ENCODE measurements around the gene SWSAP1. TPM values are rescaled to one million over a fixed set of nuclear protein-coding genes. Genes with fewer than 3 reads are reported as not detected.

Gene SWSAP1
- polyA plus RNA-seq, 1 of the 3 experiments (the other 2 are of a cell fraction), result 2.8 TPM

DNA sequence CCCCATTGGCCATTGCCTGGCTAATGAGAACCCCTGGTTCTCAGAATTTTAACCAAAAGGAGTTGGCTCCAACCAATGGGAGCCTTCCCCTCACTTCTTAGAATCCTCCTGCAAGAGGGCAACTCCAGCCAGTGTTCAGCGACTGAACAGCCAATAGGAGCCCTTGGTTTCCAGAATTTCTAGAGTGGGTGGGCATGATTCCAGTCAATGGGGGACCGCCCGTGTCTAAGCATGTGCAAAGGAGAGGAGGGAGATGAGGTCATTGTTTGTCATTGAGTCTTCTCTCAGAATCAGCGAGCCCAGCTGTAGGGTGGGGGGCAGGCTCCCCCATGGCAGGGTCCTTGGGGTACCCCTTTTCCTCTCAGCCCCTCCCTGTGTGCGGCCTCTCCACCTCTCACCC, 9.5 kb upstream of the SWSAP1 start:
- TF ChIP-seq TEAD4 (IDR thresholded peaks at IDR 0.05; ENCODE audit: borderline replicate concordance, insufficient read depth) (no peak), CHD2 (IDR thresholded peaks at IDR 0.05; ENCODE audit: low read length, partially characterized antibody) (no peak), SIN3A (IDR thresholded peaks at IDR 0.05; ENCODE audit: borderline replicate concordance, low read depth, low read length) (no peak), FOXJ3 (CRISPR knock-in tag; IDR thresholded peaks at IDR 0.05) (no peak), GABPA (IDR thresholded peaks at IDR 0.05; ENCODE audit: low read depth) (no peak), RAD21 (IDR thresholded peaks at IDR 0.05; ENCODE audit: low read length) (no peak)
- TF ChIP-seq, protein P1, sequence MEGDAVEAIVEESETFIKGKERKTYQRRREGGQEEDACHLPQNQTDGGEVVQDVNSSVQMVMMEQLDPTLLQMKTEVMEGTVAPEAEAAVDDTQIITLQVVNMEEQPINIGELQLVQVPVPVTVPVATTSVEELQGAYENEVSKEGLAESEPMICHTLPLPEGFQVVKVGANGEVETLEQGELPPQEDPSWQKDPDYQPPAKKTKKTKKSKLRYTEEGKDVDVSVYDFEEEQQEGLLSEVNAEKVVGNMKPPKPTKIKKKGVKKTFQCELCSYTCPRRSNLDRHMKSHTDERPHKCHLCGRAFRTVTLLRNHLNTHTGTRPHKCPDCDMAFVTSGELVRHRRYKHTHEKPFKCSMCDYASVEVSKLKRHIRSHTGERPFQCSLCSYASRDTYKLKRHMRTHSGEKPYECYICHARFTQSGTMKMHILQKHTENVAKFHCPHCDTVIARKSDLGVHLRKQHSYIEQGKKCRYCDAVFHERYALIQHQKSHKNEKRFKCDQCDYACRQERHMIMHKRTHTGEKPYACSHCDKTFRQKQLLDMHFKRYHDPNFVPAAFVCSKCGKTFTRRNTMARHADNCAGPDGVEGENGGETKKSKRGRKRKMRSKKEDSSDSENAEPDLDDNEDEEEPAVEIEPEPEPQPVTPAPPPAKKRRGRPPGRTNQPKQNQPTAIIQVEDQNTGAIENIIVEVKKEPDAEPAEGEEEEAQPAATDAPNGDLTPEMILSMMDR (IDR thresholded peaks at IDR 0.05), result no peak
- TF ChIP-seq, protein P2, sequence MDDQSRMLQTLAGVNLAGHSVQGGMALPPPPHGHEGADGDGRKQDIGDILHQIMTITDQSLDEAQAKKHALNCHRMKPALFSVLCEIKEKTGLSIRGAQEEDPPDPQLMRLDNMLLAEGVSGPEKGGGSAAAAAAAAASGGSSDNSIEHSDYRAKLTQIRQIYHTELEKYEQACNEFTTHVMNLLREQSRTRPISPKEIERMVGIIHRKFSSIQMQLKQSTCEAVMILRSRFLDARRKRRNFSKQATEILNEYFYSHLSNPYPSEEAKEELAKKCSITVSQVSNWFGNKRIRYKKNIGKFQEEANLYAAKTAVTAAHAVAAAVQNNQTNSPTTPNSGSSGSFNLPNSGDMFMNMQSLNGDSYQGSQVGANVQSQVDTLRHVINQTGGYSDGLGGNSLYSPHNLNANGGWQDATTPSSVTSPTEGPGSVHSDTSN (IDR thresholded peaks at IDR 0.05), result no peak
- POLR2A ChIA-PET, result no interaction called here
- no peak overlapping the region for H3K9ac ChIP-seq
- H3K27me3 ChIP-seq (ENCODE audit: insufficient read depth), result no peaks in the 10 kb centered on the region
- CTCF ChIA-PET, result interaction anchor here (1.8 kb wide), 1 partner anchor 18 kb away, joined by 4 read pairs; no protein-coding TSS in a partner anchor
- H3K4me3 ChIP-seq (ENCODE audit: low read depth in 2 of 2, low read length in 1 of 2), result no peak overlapping the region
- peaks cover 3% of the 10 kb centered on the region for H3F3A ChIP-seq (replicated peaks; ENCODE audit: insufficient read depth)
- no peak overlapping the region for H3K4me2 ChIP-seq
- no peak overlapping the region for H2AFZ ChIP-seq (ENCODE audit: low read depth)
- no peaks in the 10 kb centered on the region for H3K9me3 ChIP-seq
- no peak for DNase-seq
- no peaks in the 10 kb centered on the region for H3K9me2 ChIP-seq
- no peaks in the 10 kb centered on the region for H3K4me1 ChIP-seq (ENCODE audit: control insufficient read depth in 1 of 2, insufficient read depth in 2 of 2, low read depth in 1 of 2, low read length in 1 of 2)
- no peaks in the 10 kb centered on the region for H4K20me1 ChIP-seq (ENCODE audit: insufficient read depth)
- H3K79me2 ChIP-seq (ENCODE audit: insufficient read depth), result no peaks in the 10 kb centered on the region
- no peak overlapping the region for H3K27ac ChIP-seq (ENCODE audit: low read depth in 2 of 2, low read length in 1 of 2)
- 85% methylated on average over 4 of the region's 5 CpGs for WGBS (ENCODE audit: low lambda C conversion rate)
- peaks cover 0 to 12% of the 10 kb centered on the region in 2 experiments for H3K36me3 ChIP-seq (replicated peaks in 1 of 2; ENCODE audit: control insufficient read depth in 1 of 2, insufficient read depth in 2 of 2, low read length in 1 of 2)

DNA sequence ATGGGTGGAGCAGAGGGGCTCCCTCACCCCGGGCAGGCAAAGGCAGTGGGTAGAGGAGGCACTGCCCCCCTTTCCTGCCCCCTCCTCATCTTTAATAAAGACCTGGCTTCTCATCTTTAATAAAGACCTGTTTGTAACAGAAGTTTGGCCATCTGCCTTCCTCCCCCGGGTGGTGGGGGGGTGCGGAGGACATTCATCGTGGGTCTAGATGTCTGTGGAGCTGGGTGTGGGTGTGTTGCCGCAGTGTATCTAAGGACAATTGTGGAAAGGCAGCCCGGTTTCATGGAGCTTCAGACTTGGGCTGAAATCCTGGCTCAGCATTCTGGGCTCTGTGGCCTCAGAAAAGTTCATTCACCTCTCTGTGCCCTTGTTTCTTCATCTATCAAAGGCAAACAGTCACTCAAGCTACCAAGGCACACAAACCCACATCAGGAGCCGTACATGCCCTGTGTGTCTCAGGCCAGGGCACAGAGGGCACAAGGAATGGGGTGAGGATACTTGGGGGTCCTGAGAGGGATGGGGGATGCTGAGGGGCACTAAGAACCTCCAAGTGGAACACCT, 8.8 kb upstream of the SWSAP1 start:
- peaks cover 0 to 12% of the 10 kb centered on the region in 2 experiments for H3K36me3 ChIP-seq (replicated peaks in 1 of 2; ENCODE audit: control insufficient read depth in 1 of 2, insufficient read depth in 2 of 2, low read length in 1 of 2)
- H3K9ac ChIP-seq, result no peak overlapping the region
- H3K27ac ChIP-seq (ENCODE audit: low read depth in 2 of 2, low read length in 1 of 2), result no peak overlapping the region
- no peak overlapping the region for H3K4me3 ChIP-seq (ENCODE audit: low read depth in 2 of 2, low read length in 1 of 2)
- TF ChIP-seq RFX5 (IDR thresholded peaks at IDR 0.05; ENCODE audit: low read length), result no peak
- TF ChIP-seq FOXM1 (IDR thresholded peaks at IDR 0.05; ENCODE audit: low read depth), result no peak
- TF ChIP-seq GABPA (IDR thresholded peaks at IDR 0.05; ENCODE audit: low read depth), result no peak
- no peaks in the 10 kb centered on the region for H4K20me1 ChIP-seq (ENCODE audit: insufficient read depth)
- no peaks in the 10 kb centered on the region for H3K9me2 ChIP-seq
- H3K27me3 ChIP-seq (ENCODE audit: insufficient read depth), result no peaks in the 10 kb centered on the region
- no peaks in the 10 kb centered on the region for H3K79me2 ChIP-seq (ENCODE audit: insufficient read depth)
- POLR2A ChIA-PET, result no interaction called here
- no peaks in the 10 kb centered on the region for H3K4me1 ChIP-seq (ENCODE audit: control insufficient read depth in 1 of 2, insufficient read depth in 2 of 2, low read depth in 1 of 2, low read length in 1 of 2)
- H3K9me3 ChIP-seq, result no peaks in the 10 kb centered on the region
- no peak for DNase-seq
- H3F3A ChIP-seq (replicated peaks; ENCODE audit: insufficient read depth), result peaks cover 3% of the 10 kb centered on the region
- H2AFZ ChIP-seq (ENCODE audit: low read depth), result no peak overlapping the region
- no peak overlapping the region for H3K4me2 ChIP-seq
- 83% methylated on average over 3 of the region's 7 CpGs for WGBS (ENCODE audit: low lambda C conversion rate)
- CTCF ChIA-PET, result interaction anchor here (0.9 to 1.8 kb wide), 2 partner anchors 17 to 117 kb away, joined by 3 to 4 read pairs; no protein-coding TSS in a partner anchor
